ENCODE data around the gene FRAT2. TPM values are rescaled to one million over a fixed set of nuclear protein-coding genes. Genes with fewer than 3 reads are reported as not detected.

Gene FRAT2
- total and polyA plus RNA-seq, 10 of the 15 experiments (the other 5 are each of a cell fraction or from before 2014, with no cell fraction given), result 0.69 to 5.9 (median 3.8) TPM

GRCh38 chr10:97321804-97322190 is 12.7 kb downstream of the FRAT2 start:
- DNase-seq (ENCODE audit: low read depth, low spot score) (no peak), FAIRE-seq (no peak), ATAC-seq (no peak)
- no peak for TF ChIP-seq SIX5 (IDR thresholded peaks at IDR 0.05; ENCODE audit: low read depth, low read length, severe bottlenecking)
- no peak for TF ChIP-seq TCF3 (IDR thresholded peaks at IDR 0.05; ENCODE audit: borderline replicate concordance, insufficient read depth, low read depth, low read length)
- TF ChIP-seq KAT2A (conservative IDR thresholded peaks at IDR 0.05; ENCODE audit: control insufficient read depth, low read depth, low read length), result no peak
- TF ChIP-seq SMARCA5 (IDR thresholded peaks at IDR 0.05), result no peak
- no peak for TF ChIP-seq CEBPB (IDR thresholded peaks at IDR 0.05; ENCODE audit: borderline replicate concordance in 1 of 2, low read depth in 2 of 2, low read length in 2 of 2)
- no peak for TF ChIP-seq GATAD2B (conservative IDR thresholded peaks at IDR 0.05; ENCODE audit: low read depth)
- TF ChIP-seq TCF12 (IDR thresholded peaks at IDR 0.05; ENCODE audit: low read depth, low read length), result no peak
- no peak for TF ChIP-seq NFXL1 (IDR thresholded peaks at IDR 0.05; ENCODE audit: borderline replicate concordance)
- TF ChIP-seq ZNF207 (IDR thresholded peaks at IDR 0.05; ENCODE audit: borderline replicate concordance), result no peak
- no peak for TF ChIP-seq MAX (IDR thresholded peaks at IDR 0.05; ENCODE audit: low read depth, low read length)
- no peak for TF ChIP-seq RUNX3 (IDR thresholded peaks at IDR 0.05; ENCODE audit: low read length)
- no peak for TF ChIP-seq RB1 (IDR thresholded peaks at IDR 0.05; ENCODE audit: borderline replicate concordance)
- TF ChIP-seq MYB (IDR thresholded peaks at IDR 0.05; ENCODE audit: borderline replicate concordance, low read depth, low read length), result no peak
- TF ChIP-seq NKRF (conservative IDR thresholded peaks at IDR 0.05), result no peak
- no peak for TF ChIP-seq ZNF384 (IDR thresholded peaks at IDR 0.05; ENCODE audit: borderline replicate concordance, low read depth, low read length)
- TF ChIP-seq IKZF2 (IDR thresholded peaks at IDR 0.05), result no peak
- TF ChIP-seq BRCA1 (IDR thresholded peaks at IDR 0.05; ENCODE audit: low read depth, low read length), result no peak
- whole genome bisulfite sequencing (ENCODE audit: insufficient coverage, insufficient replicate concordance, low lambda C conversion rate, missing lambda C conversion rate), result 58% methylated on average over 3 of the region's 3 CpGs
- peaks cover 12% of the 10 kb centered on the region in 2 experiments for H3K27me3 ChIP-seq (replicated peaks in 1 of 2; ENCODE audit: control insufficient read depth in 2 of 2, insufficient read depth in 2 of 2, low read length in 1 of 2)
- no peaks in the 10 kb centered on the region for H3K79me2 ChIP-seq (ENCODE audit: control insufficient read depth, insufficient read depth, low read length)
- intact Hi-C loops (cut with micrococcal nuclease; ENCODE audit: unreplicated experiment) (no loop called here), in situ Hi-C loops (cut with MboI) (no loop called here)
- BruUV-seq (replicated peaks), result no TSS peak
- H2AFZ ChIP-seq (ENCODE audit: control insufficient read depth, low read depth, low read length), result no peak overlapping the region
- H3K9me3 ChIP-seq (replicated peaks; ENCODE audit: control insufficient read depth, insufficient read depth, low read length), result no peaks in the 10 kb centered on the region
- no peak overlapping the region for H3K4me2 ChIP-seq (ENCODE audit: control insufficient read depth, insufficient read depth)
- POLR2A ChIA-PET, result interaction anchor here (1.1 kb wide), 1 partner anchor 10 kb away, joined by 4 read pairs; no protein-coding TSS in a partner anchor
- H3K27ac ChIP-seq (ENCODE audit: control insufficient read depth, insufficient read depth), result no peak overlapping the region
- CTCF ChIA-PET, result interaction anchor here (0.7 to 1.5 kb wide), 2 partner anchors 11 to 43 kb away, joined by 3 to 5 read pairs; no protein-coding TSS in a partner anchor
- no peaks in the 10 kb centered on the region for H4K20me1 ChIP-seq (ENCODE audit: control insufficient read depth, insufficient read depth)
- SMC1A ChIA-PET (ENCODE audit: uncharacterized antibody, unreplicated experiment), result interaction anchor here (0.7 to 1.0 kb wide), 2 partner anchors 43 to 1593 kb away, joined by 3 to 4 read pairs; no protein-coding TSS in a partner anchor
- RAD21 ChIA-PET (ENCODE audit: unreplicated experiment), result no interaction called here
- H3K9ac ChIP-seq (ENCODE audit: control insufficient read depth, insufficient read depth, low read length), result no peak overlapping the region
- H3K4me3 ChIP-seq, result no peak overlapping the region
- no peaks in the 10 kb centered on the region for H3K36me3 ChIP-seq (ENCODE audit: control insufficient read depth in 2 of 2, insufficient read depth in 2 of 2, low read length in 1 of 2)
- H3K4me1 ChIP-seq (ENCODE audit: control insufficient read depth, insufficient read depth, low read length), result peaks cover 7% of the 10 kb centered on the region
